GM06990 (cell line): ENCODE measurements around the gene CBX6.

Experiments used
- DNase-seq: peaks from one replicate; pipeline ENCODE4 v3.0.0-alpha.2; 2011; ENCODE audit not compliant: insufficient read length; ENCODE audit errors: extremely low read depth
- H3K27me3 ChIP-seq: replicated peaks from 2 replicates; pipeline ENCODE4 v1.6.0; 2011; ENCODE audit warnings: low read length; ENCODE audit not compliant: control insufficient read depth, insufficient read depth
- H3K36me3 ChIP-seq: 2 replicates; pipeline ENCODE4 v1.5.1; 2011; ENCODE audit warnings: low read length; ENCODE audit not compliant: control insufficient read depth, insufficient read depth
- H3K4me3 ChIP-seq: replicated peaks from 2 replicates; pipeline ENCODE4 v1.5.1; 2011; ENCODE audit warnings: low read depth, mild to moderate bottlenecking, control low read depth, low read length
- TF ChIP-seq, protein P1 (sequence below): IDR thresholded peaks from 2 replicates; pipeline ENCODE4 v1.5.1; 2011; ENCODE audit warnings: low read length, control low read depth, mild to moderate bottlenecking, inconsistent platforms; ENCODE audit not compliant: insufficient read depth, poor library complexity, severe bottlenecking

CBX6 gene

DNA sequence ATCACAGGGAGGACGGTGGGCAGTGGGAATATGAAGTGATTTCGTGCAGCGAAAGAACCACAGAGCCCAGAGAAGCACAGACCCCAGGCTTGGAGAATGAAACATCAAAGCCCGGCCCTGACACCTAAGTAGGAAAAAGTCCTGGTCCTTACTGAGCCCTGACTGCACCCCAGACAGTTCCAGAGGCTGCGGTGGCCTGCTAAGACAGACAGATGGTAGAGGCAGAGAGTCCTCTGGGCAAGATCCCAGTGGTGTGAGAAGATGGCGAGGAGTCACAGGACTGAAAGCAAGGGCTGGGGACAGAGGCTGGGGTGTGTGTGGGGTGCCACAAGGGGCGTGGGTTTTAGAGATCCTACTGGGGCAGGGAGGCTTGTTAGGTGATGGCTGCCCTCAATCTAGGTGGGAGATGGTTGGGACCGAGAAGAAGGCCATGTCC lies 3.7 kb downstream of the CBX6 start:
- TF ChIP-seq, protein P1, sequence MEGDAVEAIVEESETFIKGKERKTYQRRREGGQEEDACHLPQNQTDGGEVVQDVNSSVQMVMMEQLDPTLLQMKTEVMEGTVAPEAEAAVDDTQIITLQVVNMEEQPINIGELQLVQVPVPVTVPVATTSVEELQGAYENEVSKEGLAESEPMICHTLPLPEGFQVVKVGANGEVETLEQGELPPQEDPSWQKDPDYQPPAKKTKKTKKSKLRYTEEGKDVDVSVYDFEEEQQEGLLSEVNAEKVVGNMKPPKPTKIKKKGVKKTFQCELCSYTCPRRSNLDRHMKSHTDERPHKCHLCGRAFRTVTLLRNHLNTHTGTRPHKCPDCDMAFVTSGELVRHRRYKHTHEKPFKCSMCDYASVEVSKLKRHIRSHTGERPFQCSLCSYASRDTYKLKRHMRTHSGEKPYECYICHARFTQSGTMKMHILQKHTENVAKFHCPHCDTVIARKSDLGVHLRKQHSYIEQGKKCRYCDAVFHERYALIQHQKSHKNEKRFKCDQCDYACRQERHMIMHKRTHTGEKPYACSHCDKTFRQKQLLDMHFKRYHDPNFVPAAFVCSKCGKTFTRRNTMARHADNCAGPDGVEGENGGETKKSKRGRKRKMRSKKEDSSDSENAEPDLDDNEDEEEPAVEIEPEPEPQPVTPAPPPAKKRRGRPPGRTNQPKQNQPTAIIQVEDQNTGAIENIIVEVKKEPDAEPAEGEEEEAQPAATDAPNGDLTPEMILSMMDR: no peak
- H3K4me3 ChIP-seq: no peak overlapping the region
- peaks cover 30% of the 10 kb centered on the region for H3K36me3 ChIP-seq
- no peak for DNase-seq
- H3K27me3 ChIP-seq: no peaks in the 10 kb centered on the region

DNA sequence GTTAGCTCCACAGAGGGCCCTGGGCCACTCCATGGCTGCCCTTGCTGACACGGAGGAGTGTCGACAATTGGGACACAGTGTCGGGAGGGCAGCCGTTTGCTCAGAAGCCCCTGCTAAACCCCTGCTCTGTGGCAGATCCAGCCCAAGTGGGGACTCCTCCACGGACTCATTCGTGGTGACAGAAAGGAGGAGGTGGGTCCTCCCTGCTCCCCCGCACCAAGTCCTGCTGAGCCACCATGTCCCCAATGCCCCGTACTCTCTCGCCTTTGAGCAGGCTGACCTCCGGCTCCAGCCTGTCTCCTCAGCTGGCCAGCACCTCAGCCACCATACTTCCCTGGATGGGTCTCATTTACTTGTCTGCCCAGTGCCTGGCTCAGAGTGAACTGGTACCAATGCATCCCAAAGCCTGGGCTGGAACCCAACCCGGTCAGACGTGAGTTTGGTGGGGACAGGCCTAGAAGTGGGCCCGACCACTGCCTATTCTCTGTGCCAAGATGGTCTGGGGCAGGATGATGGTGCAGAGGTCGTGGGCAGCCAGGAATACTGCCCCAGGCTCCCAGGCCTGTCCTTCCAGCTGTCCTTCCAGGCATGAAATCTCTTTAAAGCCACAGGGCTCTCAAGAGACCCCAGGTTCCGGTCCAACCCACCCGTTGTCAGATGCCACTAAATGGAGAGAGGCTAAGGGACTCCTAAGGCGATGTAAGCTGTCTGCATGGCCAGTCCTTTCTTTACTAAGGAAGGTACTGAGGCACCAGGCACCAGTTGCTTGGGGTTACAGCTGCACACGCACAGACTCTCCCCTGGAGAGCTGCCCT lies 4.3 kb downstream of the CBX6 start:
- TF ChIP-seq, protein P1: no peak
- no peak for DNase-seq

DNA sequence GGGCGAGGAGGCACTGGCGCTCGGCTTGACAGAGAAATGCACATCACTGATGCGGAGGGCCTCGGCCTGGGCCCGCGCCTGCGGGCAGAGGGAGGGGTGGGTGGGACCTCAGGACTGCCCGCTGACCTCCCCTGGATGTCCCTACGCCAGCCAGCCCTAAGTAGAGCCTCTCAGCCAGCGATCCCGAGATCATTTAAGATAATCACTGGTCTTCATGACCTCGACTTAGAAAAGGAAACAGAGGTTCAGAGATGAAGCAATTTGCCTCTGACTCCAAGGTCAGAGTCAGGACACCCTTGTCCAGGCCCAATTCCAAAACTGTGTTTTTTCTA lies 4.9 kb downstream of the CBX6 start:
- no peak for DNase-seq
- H3K4me3 ChIP-seq: no peak overlapping the region
- TF ChIP-seq, protein P1: no peak
- no peaks in the 10 kb centered on the region for H3K27me3 ChIP-seq
- H3K36me3 ChIP-seq: peaks cover 30% of the 10 kb centered on the region

More for the DNA sequence above, 4.3 kb downstream of the CBX6 start:
- Histone ChIP-seq H3K4me3 (no peak overlapping the region), H3K27me3 (no peaks in the 10 kb centered on the region), H3K36me3 (peaks cover 30% of the 10 kb centered on the region)

DNA sequence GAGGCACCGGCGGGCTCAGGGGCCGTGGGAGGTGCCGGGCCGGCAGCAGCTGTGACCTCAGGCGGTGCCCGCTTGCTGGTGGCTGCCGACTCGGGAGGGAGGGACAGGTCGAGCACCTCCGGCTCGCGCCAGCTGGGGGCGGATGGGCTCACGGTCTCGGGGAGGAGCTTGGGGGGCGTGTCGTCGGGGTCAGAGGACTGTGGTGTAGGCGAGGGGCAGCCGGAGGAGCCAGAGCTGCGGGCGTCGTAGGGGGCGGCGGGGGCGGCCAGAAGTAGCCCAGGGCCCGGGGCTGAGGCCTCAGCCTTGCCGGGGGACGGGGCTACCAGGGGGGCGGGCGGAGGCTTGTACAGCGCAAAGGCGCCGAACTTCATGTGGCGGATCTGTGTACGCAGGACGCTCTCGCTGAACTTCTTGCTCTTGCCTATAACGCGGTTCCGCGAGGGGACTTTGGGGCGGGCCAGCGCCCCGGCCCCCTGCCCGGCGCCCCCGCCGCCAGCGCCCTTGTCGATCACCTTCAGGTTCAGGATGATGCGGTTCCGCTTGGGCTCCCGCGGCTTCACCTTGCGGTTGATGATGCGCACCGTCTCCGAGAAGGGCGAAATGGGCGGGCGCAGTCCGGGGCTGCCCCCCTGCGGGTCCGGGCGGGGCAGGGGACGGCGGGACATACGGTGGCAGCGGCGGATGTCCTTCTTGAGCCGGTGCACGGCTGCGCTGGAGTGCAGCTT lies 5.5 kb downstream of the CBX6 start:
- no peak overlapping the region for H3K4me3 ChIP-seq
- TF ChIP-seq, protein P1: no peak
- DNase-seq: no peak
- H3K27me3 ChIP-seq: no peaks in the 10 kb centered on the region
- peaks cover 30% of the 10 kb centered on the region for H3K36me3 ChIP-seq

DNA sequence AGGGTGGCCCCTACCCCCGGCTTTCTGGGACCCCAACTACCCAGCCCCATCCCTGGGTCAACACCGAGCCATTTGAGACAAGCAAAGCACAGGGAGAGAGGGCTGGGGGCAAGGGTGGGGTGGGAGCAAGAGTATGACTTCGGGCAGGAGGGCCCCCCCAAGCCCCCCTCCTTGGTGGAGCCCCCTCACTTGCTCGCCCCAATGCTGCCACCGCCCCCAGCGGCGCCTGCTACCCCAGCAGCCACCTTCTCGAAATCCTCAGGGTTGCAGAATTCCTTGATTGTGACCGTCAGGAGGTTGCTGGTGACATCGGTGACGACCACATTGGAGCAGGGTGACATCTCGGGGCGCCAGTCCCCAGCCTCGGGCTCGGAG lies 6.0 kb downstream of the CBX6 start:
- TF ChIP-seq, protein P1: no peak
- Histone ChIP-seq H3K36me3 (peaks cover 30% of the 10 kb centered on the region), H3K4me3 (no peak overlapping the region), H3K27me3 (no peaks in the 10 kb centered on the region)
- no peak for DNase-seq
